ENCODE data around the gene FBN2.
"Not testable (repeated sequence)": the region's sequence is repeated elsewhere in the genome, so short reads cannot be mapped to it uniquely, and the experiment has no call there.

FBN2 gene

GRCh38 chr5:128532776-128533175 is 5.3 kb downstream of the FBN2 start:
- DNase-seq = no peak

- DNase-seq = no peak
Measured at GRCh38 chr5:128532127-128532526, 5.9 kb downstream of the FBN2 start.

GRCh38 chr5:128528637-128529255 is 9.3 kb downstream of the FBN2 start:
- DNase-seq = no peak

- DNase-seq = no peak
Measured at GRCh38 chr5:128528126-128528525, 9.9 kb downstream of the FBN2 start.

GRCh38 chr5:128527077-128527476 is 11.0 kb downstream of the FBN2 start:
- no peak for DNase-seq

GRCh38 chr5:128522336-128522735 is 15.7 kb downstream of the FBN2 start:
- DNase-seq = no peak

GRCh38 chr5:128519827-128520226 is 18.2 kb downstream of the FBN2 start:
- DNase-seq = no peak

- no peak for DNase-seq
Measured at GRCh38 chr5:128516978-128517377, 21.1 kb downstream of the FBN2 start.

- DNase-seq = no peak
Measured at GRCh38 chr5:128513806-128514205, 24.2 kb downstream of the FBN2 start.

GRCh38 chr5:128512894-128513293 is 25.2 kb downstream of the FBN2 start:
- no peak for DNase-seq

GRCh38 chr5:128506643-128507042 is 31.4 kb downstream of the FBN2 start:
- no peak for DNase-seq

GRCh38 chr5:128503727-128504126 is 34.3 kb downstream of the FBN2 start:
- not testable (repeated sequence) for DNase-seq

- no peak for DNase-seq
Measured at GRCh38 chr5:128498844-128499455, 39.1 kb downstream of the FBN2 start.

- DNase-seq = no peak
Measured at GRCh38 chr5:128494516-128494915, 43.5 kb downstream of the FBN2 start.

GRCh38 chr5:128493657-128494329 is 44.3 kb downstream of the FBN2 start:
- no peak for DNase-seq

- no peak for DNase-seq
Measured at GRCh38 chr5:128491291-128491690, 46.8 kb downstream of the FBN2 start.

- DNase-seq = no peak
Measured at GRCh38 chr5:128490761-128491160, 47.3 kb downstream of the FBN2 start.

- no peak for DNase-seq
Measured at GRCh38 chr5:128487041-128487440, 51.0 kb downstream of the FBN2 start.

GRCh38 chr5:128483738-128484137 is 54.3 kb downstream of the FBN2 start:
- no peak for DNase-seq

GRCh38 chr5:128480906-128481633 is 57.0 kb downstream of the FBN2 start:
- no peak for DNase-seq

- no peak for DNase-seq
Measured at GRCh38 chr5:128480158-128480557, 57.9 kb downstream of the FBN2 start.

- DNase-seq = no peak
Measured at GRCh38 chr5:128478386-128479368, 59.4 kb downstream of the FBN2 start.
